ENCODE results near the gene CNTN5. TPM values are rescaled to one million over a fixed set of nuclear protein-coding genes. Genes with fewer than 3 reads are reported as not detected.

The CNTN5 gene
- total and polyA plus RNA-seq, 2 experiments from 2014 or later, result not detected

GRCh38 chr11:99568808-99569207 lies 548.1 kb downstream of the CNTN5 start:
- no peaks in the 10 kb centered on the region for H3K9me2 ChIP-seq (ENCODE audit: insufficient read depth)
- in situ Hi-C loops (cut with MboI), result no loop called here

GRCh38 chr11:99571094-99571493 lies 550.3 kb downstream of the CNTN5 start:
- WGBS, 2 experiments (ENCODE audit: low coverage in 1 of 2, low lambda C conversion rate in 2 of 2, missing lambda C conversion rate in 2 of 2), result 24 to 32% methylated on average over 2 of the region's 2 CpGs
- no peaks in the 10 kb centered on the region for H3K79me2 ChIP-seq (ENCODE audit: insufficient read depth)
- H3K36me3 ChIP-seq (ENCODE audit: low read depth), result no peaks in the 10 kb centered on the region
- H3K27me3 ChIP-seq (replicated peaks; ENCODE audit: insufficient read depth), result no peaks in the 10 kb centered on the region
- no peaks in the 10 kb centered on the region for H3K9me2 ChIP-seq (ENCODE audit: insufficient read depth)
- H3K4me1 ChIP-seq (ENCODE audit: insufficient read depth), result no peaks in the 10 kb centered on the region
- peaks cover 4% of the 10 kb centered on the region for H3K9me3 ChIP-seq (ENCODE audit: low read depth)
- H3K9ac ChIP-seq, result no peak overlapping the region
- no peak overlapping the region for H3K27ac ChIP-seq
- no peak for TF ChIP-seq EZH2 (IDR thresholded peaks at IDR 0.05; ENCODE audit: insufficient read depth, poor library complexity, severe bottlenecking)
- TF ChIP-seq EZH2phosphoT487 (IDR thresholded peaks at IDR 0.05; ENCODE audit: insufficient read depth, low read depth), result no peak
- no peaks in the 10 kb centered on the region for H3F3A ChIP-seq (ENCODE audit: insufficient read depth)
- H4K20me1 ChIP-seq (ENCODE audit: insufficient read depth), result no peaks in the 10 kb centered on the region
- H2AFZ ChIP-seq, result no peak overlapping the region
- no peak overlapping the region for H3K4me2 ChIP-seq (ENCODE audit: unreplicated experiment)
- no peak overlapping the region for H3K4me3 ChIP-seq
- DNase-seq, result no peak
- in situ Hi-C loops (cut with MboI), result no loop called here

More at GRCh38 chr11:99568808-99569207, 548.1 kb downstream of the CNTN5 start:
- Histone ChIP-seq H4K20me1 (ENCODE audit: insufficient read depth) (no peaks in the 10 kb centered on the region), H3K79me2 (ENCODE audit: insufficient read depth) (no peaks in the 10 kb centered on the region), H3K27me3 (replicated peaks; ENCODE audit: insufficient read depth) (no peaks in the 10 kb centered on the region), H3K4me2 (ENCODE audit: unreplicated experiment) (no peak overlapping the region), H2AFZ (no peak overlapping the region), H3K4me3 (no peak overlapping the region), H3F3A (ENCODE audit: insufficient read depth) (no peaks in the 10 kb centered on the region), H3K4me1 (ENCODE audit: insufficient read depth) (no peaks in the 10 kb centered on the region), H3K9me3 (ENCODE audit: low read depth) (peaks cover 4% of the 10 kb centered on the region), H3K36me3 (ENCODE audit: low read depth) (no peaks in the 10 kb centered on the region), H3K9ac (no peak overlapping the region), H3K27ac (no peak overlapping the region)
- no peak for TF ChIP-seq EZH2phosphoT487 (IDR thresholded peaks at IDR 0.05; ENCODE audit: insufficient read depth, low read depth)
- TF ChIP-seq EZH2 (IDR thresholded peaks at IDR 0.05; ENCODE audit: insufficient read depth, poor library complexity, severe bottlenecking), result no peak
- DNase-seq, result no peak
- WGBS, 2 experiments (ENCODE audit: low coverage in 1 of 2, low lambda C conversion rate in 2 of 2, missing lambda C conversion rate in 2 of 2), result 3 to 9% methylated on average over 1 of the region's 1 CpG

- Histone ChIP-seq H3K79me2 (ENCODE audit: insufficient read depth) (no peaks in the 10 kb centered on the region), H3K27ac (no peak overlapping the region), H3K9ac (no peak overlapping the region), H2AFZ (no peak overlapping the region), H3K4me1 (ENCODE audit: insufficient read depth) (no peaks in the 10 kb centered on the region), H3F3A (ENCODE audit: insufficient read depth) (no peaks in the 10 kb centered on the region), H3K4me2 (ENCODE audit: unreplicated experiment) (no peak overlapping the region), H3K36me3 (ENCODE audit: low read depth) (no peaks in the 10 kb centered on the region), H3K9me3 (ENCODE audit: low read depth) (no peaks in the 10 kb centered on the region), H3K27me3 (replicated peaks; ENCODE audit: insufficient read depth) (no peaks in the 10 kb centered on the region), H4K20me1 (ENCODE audit: insufficient read depth) (no peaks in the 10 kb centered on the region), H3K9me2 (ENCODE audit: insufficient read depth) (no peaks in the 10 kb centered on the region), H3K4me3 (no peak overlapping the region)
- DNase-seq, result no peak
- in situ Hi-C loops (cut with MboI), result no loop called here
- no peak for TF ChIP-seq EZH2 (IDR thresholded peaks at IDR 0.05; ENCODE audit: insufficient read depth, poor library complexity, severe bottlenecking)
- TF ChIP-seq EZH2phosphoT487 (IDR thresholded peaks at IDR 0.05; ENCODE audit: insufficient read depth, low read depth), result no peak
Observed at GRCh38 chr11:99584830-99585229, 564.1 kb downstream of the CNTN5 start.

- no peak for DNase-seq
- WGBS, 2 experiments (ENCODE audit: low coverage in 1 of 2, low lambda C conversion rate in 2 of 2, missing lambda C conversion rate in 2 of 2), result 0 to 3% methylated on average over 4 of the region's 4 CpGs
- Histone ChIP-seq H3K4me2 (ENCODE audit: unreplicated experiment) (no peak overlapping the region), H3K27me3 (replicated peaks; ENCODE audit: insufficient read depth) (no peaks in the 10 kb centered on the region), H3K79me2 (ENCODE audit: insufficient read depth) (no peaks in the 10 kb centered on the region), H3K9ac (no peak overlapping the region), H3K27ac (no peak overlapping the region), H2AFZ (no peak overlapping the region), H4K20me1 (ENCODE audit: insufficient read depth) (no peaks in the 10 kb centered on the region), H3K36me3 (ENCODE audit: low read depth) (no peaks in the 10 kb centered on the region), H3F3A (ENCODE audit: insufficient read depth) (no peaks in the 10 kb centered on the region), H3K4me3 (no peak overlapping the region), H3K4me1 (ENCODE audit: insufficient read depth) (no peaks in the 10 kb centered on the region), H3K9me3 (ENCODE audit: low read depth) (no peaks in the 10 kb centered on the region), H3K9me2 (ENCODE audit: insufficient read depth) (no peaks in the 10 kb centered on the region)
- TF ChIP-seq EZH2phosphoT487 (IDR thresholded peaks at IDR 0.05; ENCODE audit: insufficient read depth, low read depth) (no peak), EZH2 (IDR thresholded peaks at IDR 0.05; ENCODE audit: insufficient read depth, poor library complexity, severe bottlenecking) (no peak)
- in situ Hi-C loops (cut with MboI), result no loop called here
Observed at GRCh38 chr11:99585606-99586005, 564.9 kb downstream of the CNTN5 start.

- no peak overlapping the region for H2AFZ ChIP-seq
- no peak for DNase-seq
Observed at GRCh38 chr11:99589771-99590170, 569.0 kb downstream of the CNTN5 start.

More at GRCh38 chr11:99589771-99590170, 569.0 kb downstream of the CNTN5 start:
- WGBS, 2 experiments (ENCODE audit: low coverage in 1 of 2, low lambda C conversion rate in 2 of 2, missing lambda C conversion rate in 2 of 2), result 19 to 21% methylated on average over 2 of the region's 2 CpGs
- Histone ChIP-seq H3K4me1 (ENCODE audit: insufficient read depth) (no peaks in the 10 kb centered on the region), H3K27ac (no peak overlapping the region), H3K4me2 (ENCODE audit: unreplicated experiment) (no peak overlapping the region), H3K9ac (no peak overlapping the region), H3K79me2 (ENCODE audit: insufficient read depth) (no peaks in the 10 kb centered on the region), H3K4me3 (no peak overlapping the region), H3K9me3 (ENCODE audit: low read depth) (no peaks in the 10 kb centered on the region), H3K9me2 (ENCODE audit: insufficient read depth) (no peaks in the 10 kb centered on the region), H3K27me3 (replicated peaks; ENCODE audit: insufficient read depth) (no peaks in the 10 kb centered on the region), H3K36me3 (ENCODE audit: low read depth) (no peaks in the 10 kb centered on the region), H4K20me1 (ENCODE audit: insufficient read depth) (no peaks in the 10 kb centered on the region), H3F3A (ENCODE audit: insufficient read depth) (no peaks in the 10 kb centered on the region)
- TF ChIP-seq EZH2 (IDR thresholded peaks at IDR 0.05; ENCODE audit: insufficient read depth, poor library complexity, severe bottlenecking), result no peak
- no peak for TF ChIP-seq EZH2phosphoT487 (IDR thresholded peaks at IDR 0.05; ENCODE audit: insufficient read depth, low read depth)
- in situ Hi-C loops (cut with MboI), result no loop called here

Measured in GM23248 (cell line).